NT2/D1 (cell line): ENCODE measurements around the gene RAB7B.

ENCODE experiments used
- DNase-seq: peaks from one replicate; pipeline ENCODE4 v3.0.0-alpha.2; 2011; ENCODE audit warnings: low read depth, low spot score
- H3K27me3 ChIP-seq: 2 replicates; pipeline ENCODE4 v1.6.0; 2011; ENCODE audit warnings: mild to moderate bottlenecking; ENCODE audit not compliant: insufficient read length, insufficient read depth
- H3K36me3 ChIP-seq: 2 replicates; pipeline ENCODE4 v1.6.1; 2011; ENCODE audit warnings: mild to moderate bottlenecking, low read length, mixed read lengths; ENCODE audit not compliant: insufficient read depth, insufficient read length
- H3K4me1 ChIP-seq: 2 replicates; pipeline ENCODE4 v1.5.1; 2011; ENCODE audit not compliant: insufficient read depth, insufficient read length
- H3K4me3 ChIP-seq: 2 replicates; pipeline ENCODE4 v1.5.1; 2011; ENCODE audit warnings: low read depth; ENCODE audit not compliant: insufficient read length
- H3K9ac ChIP-seq: 2 replicates; pipeline ENCODE4 v1.6.0; 2011; ENCODE audit warnings: low read depth; ENCODE audit not compliant: insufficient read length
- H3K9me3 ChIP-seq: 2 replicates; pipeline ENCODE4 v1.5.1; 2011; ENCODE audit warnings: mild to moderate bottlenecking, low read length; ENCODE audit not compliant: insufficient read depth
- SUZ12 ChIP-seq: IDR thresholded peaks from 2 replicates; pipeline ENCODE4 v1.6.1; 2011; ENCODE audit not compliant: insufficient read length, insufficient read depth; ENCODE audit errors: extremely low read depth
- YY1 ChIP-seq: IDR thresholded peaks from 2 replicates; pipeline ENCODE4 v1.6.1; 2011; ENCODE audit not compliant: insufficient read length, insufficient read depth
- ZNF274 ChIP-seq: IDR thresholded peaks from 2 replicates; pipeline ENCODE4 v1.6.1; 2011; ENCODE audit warnings: mild to moderate bottlenecking, low read depth, low read length

Gene RAB7B

DNA sequence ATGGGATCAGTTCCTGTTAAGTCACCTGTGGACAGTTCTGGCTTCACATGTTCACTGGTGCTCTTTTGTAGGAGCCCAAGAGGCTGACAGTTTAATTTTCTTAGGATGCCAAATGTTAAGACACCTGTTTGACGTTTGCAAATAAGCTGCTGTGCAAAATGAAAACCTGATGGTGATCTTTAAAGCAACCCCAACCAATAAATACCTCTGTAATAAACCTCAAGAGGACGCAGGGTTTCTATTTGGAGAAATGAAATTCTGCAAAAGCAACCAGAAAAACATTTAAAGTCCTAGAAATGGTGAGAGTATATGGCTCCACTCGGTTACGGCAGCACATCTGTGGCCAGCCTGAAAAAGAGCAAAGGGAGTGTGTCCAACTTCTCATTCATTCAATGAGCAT is 44.1 kb upstream of the RAB7B start:
- no peak for DNase-seq
- Histone ChIP-seq H3K9me3 (peaks cover 9% of the 10 kb centered on the region; the same call in 1 of the 2 replicates), H3K4me1 (no peaks in the 10 kb centered on the region), H3K9ac (no peak overlapping the region), H3K27me3 (no peaks in the 10 kb centered on the region), H3K4me3 (no peak overlapping the region), H3K36me3 (no peaks in the 10 kb centered on the region)
- TF ChIP-seq SUZ12 (no peak), YY1 (no peak), ZNF274 (no peak)

DNA sequence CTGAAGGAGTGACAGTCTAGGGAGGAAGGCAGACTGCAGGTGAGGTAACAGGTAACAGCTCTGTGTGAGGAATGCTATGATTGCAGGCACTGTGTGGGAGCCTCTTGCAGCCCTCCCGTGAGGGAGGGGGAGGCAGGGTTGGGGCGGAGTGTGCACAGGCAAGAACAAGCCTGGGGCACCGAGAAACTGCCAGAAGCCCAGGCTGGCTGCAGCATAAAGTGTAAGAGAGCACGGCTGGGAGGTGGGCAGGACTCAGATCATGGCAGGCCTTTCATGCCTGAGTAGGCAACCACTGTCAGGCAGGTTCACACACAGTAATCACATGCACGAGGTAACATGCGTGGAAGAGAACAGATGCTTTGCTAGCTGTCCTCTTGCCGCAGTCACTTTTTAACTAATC is 38.4 kb upstream of the RAB7B start:
- H3K27me3 ChIP-seq, result no peaks in the 10 kb centered on the region

DNA sequence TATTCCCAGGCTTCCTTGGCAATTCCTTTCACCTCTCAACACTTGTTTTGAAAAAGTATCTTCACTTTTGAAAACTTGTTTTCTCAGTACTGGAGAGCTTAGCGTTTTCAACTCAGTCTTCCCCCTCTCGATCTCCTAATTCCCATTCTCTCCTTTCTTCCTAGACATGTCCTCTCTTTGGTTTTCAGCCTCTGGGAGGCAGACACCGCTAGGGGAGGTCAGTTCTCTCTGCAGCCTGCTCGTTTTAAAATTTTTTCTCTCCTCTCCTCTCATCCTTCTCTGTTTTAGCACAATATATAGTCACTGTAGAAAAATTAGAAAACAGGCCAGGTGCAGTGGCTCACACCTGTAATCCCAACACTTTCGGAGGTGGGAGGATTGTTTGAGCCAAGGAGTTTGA is 37.1 kb upstream of the RAB7B start:
- Histone ChIP-seq H3K9ac (no peak overlapping the region), H3K4me3 (no peak overlapping the region)

More for the DNA sequence above, 38.4 kb upstream of the RAB7B start:
- no peaks in the 10 kb centered on the region for H3K9me3 ChIP-seq
- H3K4me1 ChIP-seq, result peaks cover 4% of the 10 kb centered on the region
- no peak overlapping the region for H3K9ac ChIP-seq
- no peak for TF ChIP-seq ZNF274
- no peak for TF ChIP-seq SUZ12
- DNase-seq, result no peak
- H3K36me3 ChIP-seq, result no peaks in the 10 kb centered on the region
- no peak overlapping the region for H3K4me3 ChIP-seq

DNA sequence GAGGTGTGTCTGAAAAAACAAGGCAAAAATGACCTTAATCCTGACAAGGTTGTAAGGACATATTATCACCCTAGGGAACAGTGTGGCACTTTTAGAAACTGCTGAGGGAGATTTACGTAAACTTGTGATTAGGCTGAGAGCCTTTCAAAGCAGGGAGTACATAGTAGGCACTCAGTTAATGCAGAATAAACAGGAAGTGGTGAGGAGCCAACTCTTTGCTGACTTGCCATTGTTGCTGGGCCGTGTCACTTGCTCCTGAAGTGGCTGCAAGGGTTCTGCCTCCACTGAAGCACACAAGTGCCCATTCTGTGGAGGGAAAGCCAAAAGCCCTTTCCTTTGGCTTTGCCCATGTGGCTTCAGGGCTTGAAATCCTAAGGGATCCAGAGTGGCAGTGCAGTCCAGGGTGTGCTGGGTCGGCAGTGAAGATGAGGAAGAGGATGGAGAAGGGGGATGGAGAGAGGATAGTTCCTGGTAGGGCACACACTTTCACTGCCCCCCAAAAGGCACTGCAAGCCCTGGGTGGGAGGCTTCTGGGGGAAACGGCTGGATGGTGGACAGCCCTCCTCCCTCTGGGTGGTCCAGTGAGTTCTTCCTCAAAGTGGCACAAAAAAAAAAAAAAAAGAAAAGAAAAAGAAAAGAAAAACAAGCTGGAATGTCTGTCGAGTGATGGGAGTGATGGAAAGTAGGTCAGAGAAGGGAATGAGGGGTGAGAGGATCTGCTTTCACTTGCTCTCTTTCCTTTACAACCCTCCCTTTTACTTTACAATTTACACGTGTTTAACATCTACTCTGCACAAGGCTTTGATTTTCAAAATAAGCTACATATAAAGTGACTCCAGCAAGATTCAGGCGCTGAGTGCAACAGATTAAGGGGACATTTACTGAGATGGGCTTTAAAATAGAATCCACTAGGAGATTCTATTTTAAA is 36.1 kb upstream of the RAB7B start:
- Histone ChIP-seq H3K27me3 (no peaks in the 10 kb centered on the region), H3K36me3 (no peaks in the 10 kb centered on the region), H3K9me3 (no peaks in the 10 kb centered on the region), H3K4me1 (peaks cover 4% of the 10 kb centered on the region), H3K9ac (no peak overlapping the region), H3K4me3 (no peak overlapping the region)
- no peak for TF ChIP-seq YY1
- no peak for DNase-seq

More for the DNA sequence above, 37.1 kb upstream of the RAB7B start:
- Histone ChIP-seq H3K4me1 (peaks cover 4% of the 10 kb centered on the region), H3K9me3 (no peaks in the 10 kb centered on the region), H3K36me3 (no peaks in the 10 kb centered on the region), H3K27me3 (no peaks in the 10 kb centered on the region)
- TF ChIP-seq YY1, result no peak
- no peak for TF ChIP-seq SUZ12
- TF ChIP-seq ZNF274, result no peak
- DNase-seq, result no peak

DNA sequence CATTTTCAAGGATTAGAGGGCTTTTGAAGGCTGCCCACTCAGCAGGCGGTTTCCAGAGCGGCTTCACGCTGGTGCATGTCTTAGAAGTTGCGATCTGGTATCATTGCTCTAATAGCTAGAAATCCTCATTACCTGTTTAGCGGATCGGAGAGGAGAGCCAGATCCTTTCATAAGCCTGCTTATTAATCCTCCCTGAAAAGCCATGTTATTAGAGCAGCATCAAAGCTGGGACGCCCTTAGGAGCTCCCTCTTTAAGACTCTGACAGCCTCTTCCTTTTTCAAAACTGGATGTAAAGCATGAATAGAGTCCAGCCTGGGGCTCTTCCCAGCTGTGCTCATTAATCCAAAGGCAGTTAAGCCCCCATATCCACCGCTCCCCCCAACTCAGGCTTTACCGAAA is 34.4 kb upstream of the RAB7B start:
- Histone ChIP-seq H3K9ac (no peak overlapping the region), H3K36me3 (no peaks in the 10 kb centered on the region), H3K9me3 (peaks cover 6% of the 10 kb centered on the region; the same call in 1 of the 2 replicates), H3K27me3 (no peaks in the 10 kb centered on the region), H3K4me3 (no peak overlapping the region), H3K4me1 (peaks cover 4% of the 10 kb centered on the region)
- TF ChIP-seq ZNF274 (no peak), SUZ12 (no peak), YY1 (no peak)
- DNase-seq, result no peak

DNA sequence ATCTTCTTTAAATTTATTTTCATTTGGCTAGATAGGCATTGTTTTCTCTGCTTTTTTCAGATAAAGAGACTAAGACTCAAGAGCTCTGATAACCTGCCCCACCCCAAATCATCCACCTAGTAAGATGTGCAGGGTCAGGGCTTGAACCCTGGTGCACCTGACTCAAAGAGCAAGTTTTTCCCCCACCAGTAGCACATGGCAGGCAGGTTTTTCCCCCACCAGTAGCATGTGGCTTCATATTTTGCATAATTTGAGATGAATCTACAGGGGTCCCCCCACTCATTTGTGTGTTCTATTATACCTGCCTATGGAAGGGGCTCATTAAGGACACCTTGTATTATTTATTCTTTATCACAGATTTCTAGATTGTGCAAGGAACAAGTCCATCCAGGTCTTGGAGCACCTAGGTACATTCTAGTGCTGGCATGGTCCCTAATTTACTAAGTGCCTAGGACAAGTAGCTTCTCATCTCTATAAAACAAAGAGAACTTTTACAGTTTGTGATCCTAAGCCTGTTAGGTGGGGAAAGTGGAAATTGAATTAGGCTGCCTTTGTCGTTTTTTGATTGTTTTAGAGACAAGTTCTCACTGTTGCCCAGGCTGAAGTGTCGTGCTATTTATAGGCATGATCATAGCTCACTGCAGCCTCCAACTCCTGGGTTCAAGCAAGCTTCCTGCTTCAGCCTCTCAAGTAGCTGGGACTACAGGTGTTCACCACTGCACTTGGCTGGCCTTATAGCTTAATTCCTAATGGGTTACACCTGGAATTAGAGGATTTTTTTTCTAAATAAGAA is 33.7 kb upstream of the RAB7B start:
- Histone ChIP-seq H3K4me1 (peaks cover 4% of the 10 kb centered on the region), H3K9me3 (peaks cover 6% of the 10 kb centered on the region; the same call in 1 of the 2 replicates), H3K27me3 (no peaks in the 10 kb centered on the region), H3K36me3 (no peaks in the 10 kb centered on the region), H3K4me3 (no peak overlapping the region), H3K9ac (no peak overlapping the region)
- TF ChIP-seq YY1, result no peak
- TF ChIP-seq ZNF274, result no peak
- no peak for TF ChIP-seq SUZ12
- DNase-seq, result no peak

DNA sequence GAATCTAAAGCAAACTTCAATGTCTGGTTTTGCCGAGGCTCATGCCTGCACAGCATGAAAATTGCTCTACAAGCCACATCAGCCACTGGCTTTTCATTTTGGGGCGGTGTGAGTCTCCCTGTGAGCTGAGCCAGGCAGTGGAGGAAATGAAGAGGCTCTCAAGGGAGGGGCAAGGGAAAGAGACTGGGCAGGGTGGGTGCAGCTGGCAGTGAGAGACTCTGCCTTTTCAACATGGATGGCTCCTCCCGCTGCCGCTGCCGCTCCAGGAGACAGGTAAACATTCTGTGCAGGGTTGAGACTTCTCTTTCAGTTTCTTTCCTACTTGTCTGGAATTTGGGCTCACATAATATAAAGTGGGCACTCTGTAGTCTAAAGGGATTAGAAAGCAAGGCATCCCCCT is 31.8 kb upstream of the RAB7B start:
- no peaks in the 10 kb centered on the region for H3K4me1 ChIP-seq
- no peak for DNase-seq
- no peaks in the 10 kb centered on the region for H3K27me3 ChIP-seq
- no peak overlapping the region for H3K9ac ChIP-seq
- no peaks in the 10 kb centered on the region for H3K36me3 ChIP-seq
- TF ChIP-seq SUZ12 (no peak), YY1 (no peak), ZNF274 (no peak)
- H3K4me3 ChIP-seq, result no peak overlapping the region
- peaks cover 6% of the 10 kb centered on the region; the same call in 1 of the 2 replicates for H3K9me3 ChIP-seq
